NB4 (cell line): ENCODE measurements around the gene ANKRD9.

ENCODE experiments used
- TF ChIP-seq, protein P1 (sequence below): IDR thresholded peaks from one replicate; pipeline ENCODE4 v1.5.1; 2012; ENCODE audit warnings: low read depth, low read length
- TF ChIP-seq, protein P2 (sequence below): IDR thresholded peaks from 2 replicates; pipeline ENCODE4 v1.6.1; 2011; ENCODE audit warnings: low read depth, low read length

GRCh38 chr14:102528431-102529170 is 19.0 kb upstream of the ANKRD9 start:
- TF ChIP-seq, protein P1, sequence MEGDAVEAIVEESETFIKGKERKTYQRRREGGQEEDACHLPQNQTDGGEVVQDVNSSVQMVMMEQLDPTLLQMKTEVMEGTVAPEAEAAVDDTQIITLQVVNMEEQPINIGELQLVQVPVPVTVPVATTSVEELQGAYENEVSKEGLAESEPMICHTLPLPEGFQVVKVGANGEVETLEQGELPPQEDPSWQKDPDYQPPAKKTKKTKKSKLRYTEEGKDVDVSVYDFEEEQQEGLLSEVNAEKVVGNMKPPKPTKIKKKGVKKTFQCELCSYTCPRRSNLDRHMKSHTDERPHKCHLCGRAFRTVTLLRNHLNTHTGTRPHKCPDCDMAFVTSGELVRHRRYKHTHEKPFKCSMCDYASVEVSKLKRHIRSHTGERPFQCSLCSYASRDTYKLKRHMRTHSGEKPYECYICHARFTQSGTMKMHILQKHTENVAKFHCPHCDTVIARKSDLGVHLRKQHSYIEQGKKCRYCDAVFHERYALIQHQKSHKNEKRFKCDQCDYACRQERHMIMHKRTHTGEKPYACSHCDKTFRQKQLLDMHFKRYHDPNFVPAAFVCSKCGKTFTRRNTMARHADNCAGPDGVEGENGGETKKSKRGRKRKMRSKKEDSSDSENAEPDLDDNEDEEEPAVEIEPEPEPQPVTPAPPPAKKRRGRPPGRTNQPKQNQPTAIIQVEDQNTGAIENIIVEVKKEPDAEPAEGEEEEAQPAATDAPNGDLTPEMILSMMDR: no peak
- TF ChIP-seq, protein P2, sequence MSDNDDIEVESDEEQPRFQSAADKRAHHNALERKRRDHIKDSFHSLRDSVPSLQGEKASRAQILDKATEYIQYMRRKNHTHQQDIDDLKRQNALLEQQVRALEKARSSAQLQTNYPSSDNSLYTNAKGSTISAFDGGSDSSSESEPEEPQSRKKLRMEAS: no peak
